Ovary (tissue), 9 donors: ENCODE results near the gene DELE1. TPM values are rescaled to one million over a fixed set of nuclear protein-coding genes. Genes with fewer than 3 reads are reported as not detected.

Source experiments
- DNase-seq, 5 donors: peaks; one replicate each; pipeline ENCODE4 v3.0.0-alpha.2; 2019 to 2020
- H3K27ac ChIP-seq, 2 donors: fragments of 200-600 bp; one replicate each; pipeline versions ENCODE4 v1.5.1 to v1.8.0; 2019 to 2022
- H3K27me3 ChIP-seq: fragments of 200-600 bp; one replicate; pipeline ENCODE4 v1.8.0; 2022
- H3K36me3 ChIP-seq: fragments of 200-600 bp; sonication (generic); one replicate; pipeline ENCODE4 v1.5.1; 2019
- H3K4me1 ChIP-seq: one replicate; pipeline ENCODE4 v1.8.1; 2013; ENCODE audit warnings: mild to moderate bottlenecking, moderate library complexity; ENCODE audit not compliant: insufficient read depth
- H3K4me3 ChIP-seq: fragments of 200-600 bp; sonication (generic); one replicate; pipeline ENCODE4 v1.5.1; 2017
- H3K9me3 ChIP-seq, 2 donors: fragments of 200-600 bp in 1 of 2; sonication (generic) in 1 of 2; one replicate each; pipeline versions ENCODE4 v1.5.1 to v1.8.1; 2013 to 2019; ENCODE audit warnings: mild to moderate bottlenecking in 1 of 2, moderate library complexity in 1 of 2
- CTCF ChIP-seq, 3 donors: fragments of 450-650 bp in 2 of 3; fragments of 200-600 bp in 1 of 3; IDR thresholded peaks; one replicate each; pipeline versions ENCODE4 v1.5.1 to v1.8.0; 2016 to 2022; ENCODE audit warnings: antibody characterized with exemption in 3 of 3, mild to moderate bottlenecking in 1 of 3
- EP300 ChIP-seq: sonication (generic); formaldehyde crosslinking; IDR thresholded peaks from one replicate; pipeline ENCODE4 v1.6.1; 2017; ENCODE audit warnings: antibody characterized with exemption
- POLR2A ChIP-seq: fragments of 450-650 bp; IDR thresholded peaks from one replicate; pipeline ENCODE4 v1.6.1; 2017; ENCODE audit warnings: antibody characterized with exemption, mild to moderate bottlenecking, moderate library complexity
- WGBS, 3 donors: extraction: QIAGEN DNeasy Blood & Tissue Kit in 1 of 3; methylation state at CpG; one replicate each; pipeline versions ENCODE4 v1.1.5 to v1.1.7; 2013 to 2017; 5-methylcytosine and 5-hydroxymethylcytosine counted together
- intact Hi-C, 4 donors: fragments of 100-400 bp; cut with DNase I; formaldehyde crosslinking; loops; one replicate each; pipeline versions ENCODE4 v1.11.0 to v1.15.1; 2022 to 2023
- polyA plus RNA-seq, 2 donors: library from polyadenylated mRNA; stranded (reverse); fragments of 200-250 nt in 1 of 2; fragments of 350-450 nt in 1 of 2; fragmentation: Illumina TruSeq in 1 of 2; extraction: RNeasy Lipid Tissue Mini Kit (QIAGEN cat#74804) in 1 of 2; gene quantifications; one replicate each; pipeline ENCODE4 v1.2.3, GENCODE V29; 2013 to 2014
- total RNA-seq, 7 donors: library from RNA; depleted of rRNA in 2 of 7; stranded (reverse); fragments of >200 nt in 2 of 7; fragmentation: NEBNext Ultra II Directional in 3 of 7; extraction: Animal tissue kit (Norgen Biotek cat#: 25700) in 3 of 7; gene quantifications; one replicate each; pipeline versions ENCODE4 v1.1.0 to v1.2.4, GENCODE V29; 2016 to 2023
- donor health status: DM: no; HTN: no; CAD: no; lungs with moderate emphysema.
- donor health status: DM: no; HTN: no; CAD: no.
- donor health status: Bipolar disorder and iron deficiency.
- donor health status: DM: yes; HTN: yes; CAD: no.
- donor health status: DM: no; HTN: no; CAD: no.
- donor health status: DM: yes; HTN: yes; CAD: no.

The DELE1 gene
- total and polyA plus RNA-seq, 9 donors: 39.0 to 69.8 (median 48.4) TPM

GRCh38 chr5:141973871-141974595, 50.4 kb downstream of the DELE1 start:
- no peaks in the 10 kb centered on the region for H3K27me3 ChIP-seq
- no peak overlapping the region for H3K4me3 ChIP-seq
- DNase-seq: no peak
- no peak for TF ChIP-seq CTCF (IDR thresholded peaks at IDR 0.05)
- no peak for TF ChIP-seq POLR2A
- H3K4me1 ChIP-seq: peaks cover 2% of the 10 kb centered on the region
- no peak overlapping the region for H3K27ac ChIP-seq
- no peaks in the 10 kb centered on the region for H3K9me3 ChIP-seq
- no peaks in the 10 kb centered on the region for H3K36me3 ChIP-seq
- 57 to 68% (median 68%) methylated on average over 1 of the region's 1 CpG for WGBS, 3 donors
- intact Hi-C loops: no loop called here

GRCh38 chr5:141976176-141976575, 52.5 kb downstream of the DELE1 start:
- intact Hi-C loops: no loop called here
- WGBS, 3 donors: 89 to 95% (median 90%) methylated on average over 6 of the region's 6 CpGs
- H3K27me3 ChIP-seq: no peaks in the 10 kb centered on the region
- no peak overlapping the region for H3K4me3 ChIP-seq
- no peak for DNase-seq
- H3K27ac ChIP-seq: no peak overlapping the region
- no peaks in the 10 kb centered on the region for H3K36me3 ChIP-seq
- no peak for TF ChIP-seq EP300
- TF ChIP-seq CTCF (IDR thresholded peaks at IDR 0.05): no peak
- no peak for TF ChIP-seq POLR2A
- H3K9me3 ChIP-seq: no peaks in the 10 kb centered on the region
- no peaks in the 10 kb centered on the region for H3K4me1 ChIP-seq

- Histone ChIP-seq H3K4me1 (no peaks in the 10 kb centered on the region), H3K27ac (no peak overlapping the region), H3K4me3 (no peak overlapping the region), H3K36me3 (no peaks in the 10 kb centered on the region), H3K9me3 (no peaks in the 10 kb centered on the region), H3K27me3 (no peaks in the 10 kb centered on the region)
- no peak for DNase-seq
- TF ChIP-seq EP300: no peak
- no peak for TF ChIP-seq POLR2A
- no peak for TF ChIP-seq CTCF (IDR thresholded peaks at IDR 0.05)
- intact Hi-C loops: no loop called here
Measured at GRCh38 chr5:141978389-141978788, 54.7 kb downstream of the DELE1 start.

- Histone ChIP-seq H3K9me3 (no peaks in the 10 kb centered on the region), H3K27me3 (no peaks in the 10 kb centered on the region), H3K4me1 (no peaks in the 10 kb centered on the region), H3K27ac (no peak overlapping the region), H3K36me3 (no peaks in the 10 kb centered on the region), H3K4me3 (no peak overlapping the region)
- WGBS, 3 donors: 48 to 73% (median 49%) methylated on average over 2 of the region's 2 CpGs
- intact Hi-C loops: no loop called here
- DNase-seq: no peak
- TF ChIP-seq POLR2A: no peak
- TF ChIP-seq CTCF (IDR thresholded peaks at IDR 0.05): no peak
- no peak for TF ChIP-seq EP300
Measured at GRCh38 chr5:141982626-141983025, 59.0 kb downstream of the DELE1 start.
